ENCODE data around the gene METTL14.

METTL14 gene

DNA sequence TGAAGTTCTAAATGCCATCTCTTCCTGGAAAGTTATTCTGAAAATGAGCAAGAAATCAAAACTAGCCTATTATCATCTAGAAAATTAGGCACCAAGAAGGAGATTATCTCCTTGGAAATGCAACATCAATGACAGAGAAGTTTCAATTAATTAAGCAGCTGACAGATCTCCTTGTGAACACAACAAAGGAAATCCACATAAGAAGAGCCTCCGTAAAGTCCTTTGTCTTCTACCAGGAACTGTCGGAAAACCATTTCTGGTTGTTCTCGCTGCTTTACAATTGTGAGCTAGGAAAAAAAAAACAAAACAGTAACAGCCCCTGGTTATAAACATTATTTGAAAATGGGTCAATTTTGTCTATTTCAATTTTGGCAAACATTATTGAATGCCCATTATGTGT lies 38.2 kb downstream of the METTL14 start:
- peaks cover 17% of the 10 kb centered on the region for H3K79me1 ChIP-seq (replicated peaks; ENCODE audit: low read length, poor library complexity, severe bottlenecking)
- H3K4me3 ChIP-seq (ENCODE audit: insufficient read depth in 1 of 2, low read depth in 1 of 2, low read length in 2 of 2), result no peak overlapping the region
- H4K8ac ChIP-seq (ENCODE audit: low read length), result no peak overlapping the region
- H3K14ac ChIP-seq (ENCODE audit: low read length in 2 of 2), result no peak overlapping the region
- no peak overlapping the region for H2BK12ac ChIP-seq (ENCODE audit: low read length in 2 of 2)
- no peak for DNase-seq
- H3K27me3 ChIP-seq (ENCODE audit: control insufficient read depth in 1 of 2, insufficient read depth in 1 of 2, low read length in 2 of 2), result no peaks in the 10 kb centered on the region
- WGBS, result 100% methylated on average over 3 of the region's 3 CpGs
- no peaks in the 10 kb centered on the region for H3K9me3 ChIP-seq (ENCODE audit: control insufficient read depth, low read length)
- H3K4me1 ChIP-seq (ENCODE audit: control insufficient read depth, insufficient read depth, low read depth, low read length), result no peaks in the 10 kb centered on the region
- no peak overlapping the region for H3K23ac ChIP-seq (ENCODE audit: low read length in 2 of 2)
- H4K91ac ChIP-seq (ENCODE audit: low read length), result no peak overlapping the region
- H3K9ac ChIP-seq (ENCODE audit: low read length), result no peak overlapping the region
- H3K4ac ChIP-seq (ENCODE audit: low read depth in 1 of 2, low read length in 2 of 2), result no peak overlapping the region
- H3K4me2 ChIP-seq (ENCODE audit: low read length, poor library complexity, severe bottlenecking), result no peak overlapping the region
- no peak overlapping the region for H3K18ac ChIP-seq (ENCODE audit: low read depth in 1 of 2, low read length in 2 of 2)
- peaks cover 26 to 97% of the 10 kb centered on the region in 2 experiments for H3K36me3 ChIP-seq (ENCODE audit: control insufficient read depth in 1 of 2, insufficient read depth in 2 of 2, low read depth in 1 of 2, low read length in 2 of 2)
- no peak overlapping the region for H2AK5ac ChIP-seq (ENCODE audit: low read length, severe bottlenecking)
- H2AFZ ChIP-seq (ENCODE audit: low read depth, low read length), result no peak overlapping the region
- H2BK5ac ChIP-seq (ENCODE audit: low read depth, low read length, poor library complexity, severe bottlenecking), result no peak overlapping the region
- H2BK120ac ChIP-seq (ENCODE audit: low read depth, low read length), result no peak overlapping the region
- H2BK15ac ChIP-seq (ENCODE audit: low read depth, poor library complexity, severe bottlenecking), result no peak overlapping the region
- H3K27ac ChIP-seq (ENCODE audit: low read length, poor library complexity, severe bottlenecking), result no peak overlapping the region

DNA sequence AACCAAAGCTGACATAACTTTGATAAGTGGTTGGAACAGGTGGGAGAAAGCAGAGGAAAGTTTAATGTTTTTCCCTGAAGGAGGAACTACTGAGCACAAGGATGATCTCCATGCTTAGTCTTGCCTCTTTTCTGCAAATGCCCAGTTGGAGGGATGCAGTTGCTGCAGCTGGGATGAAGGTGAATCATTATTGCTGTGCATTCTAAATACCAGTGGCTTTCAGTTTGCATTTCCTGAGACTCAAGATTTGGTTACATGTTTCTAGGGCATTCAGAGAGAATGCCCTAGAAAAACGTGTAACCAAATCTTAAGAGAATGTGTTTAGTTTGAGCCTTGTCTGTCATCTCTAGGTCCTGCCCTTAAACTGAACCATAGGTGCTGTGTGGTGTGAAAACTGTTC lies 42.2 kb downstream of the METTL14 start:
- no peak overlapping the region for H2AK5ac ChIP-seq (ENCODE audit: low read length, severe bottlenecking)
- no peak overlapping the region for H3K18ac ChIP-seq (ENCODE audit: low read depth in 1 of 2, low read length in 2 of 2)
- no peak overlapping the region for H4K8ac ChIP-seq (ENCODE audit: low read length)
- H4K91ac ChIP-seq (ENCODE audit: low read length), result no peak overlapping the region
- no peak overlapping the region for H2BK15ac ChIP-seq (ENCODE audit: low read depth, poor library complexity, severe bottlenecking)
- H2AFZ ChIP-seq (ENCODE audit: low read depth, low read length), result no peak overlapping the region
- no peaks in the 10 kb centered on the region for H3K27me3 ChIP-seq (ENCODE audit: control insufficient read depth in 1 of 2, insufficient read depth in 1 of 2, low read length in 2 of 2)
- 81% methylated on average over 1 of the region's 1 CpG for WGBS
- no peak overlapping the region for H3K4me2 ChIP-seq (ENCODE audit: low read length, poor library complexity, severe bottlenecking)
- DNase-seq, result no peak
- no peaks in the 10 kb centered on the region for H3K9me3 ChIP-seq (ENCODE audit: control insufficient read depth, low read length)
- peaks cover 24% of the 10 kb centered on the region for H3K79me1 ChIP-seq (replicated peaks; ENCODE audit: low read length, poor library complexity, severe bottlenecking)
- H3K14ac ChIP-seq (ENCODE audit: low read length in 2 of 2), result no peak overlapping the region
- H2BK5ac ChIP-seq (ENCODE audit: low read depth, low read length, poor library complexity, severe bottlenecking), result no peak overlapping the region
- no peak overlapping the region for H3K4me3 ChIP-seq (ENCODE audit: insufficient read depth in 1 of 2, low read depth in 1 of 2, low read length in 2 of 2)
- no peaks in the 10 kb centered on the region for H3K4me1 ChIP-seq (ENCODE audit: control insufficient read depth, insufficient read depth, low read depth, low read length)
- peaks cover 24 to 97% of the 10 kb centered on the region in 2 experiments for H3K36me3 ChIP-seq (ENCODE audit: control insufficient read depth in 1 of 2, insufficient read depth in 2 of 2, low read depth in 1 of 2, low read length in 2 of 2)
- no peak overlapping the region for H2BK120ac ChIP-seq (ENCODE audit: low read depth, low read length)
- H3K27ac ChIP-seq (ENCODE audit: low read length, poor library complexity, severe bottlenecking), result no peak overlapping the region
- H3K23ac ChIP-seq (ENCODE audit: low read length in 2 of 2), result no peak overlapping the region
- H2BK12ac ChIP-seq (ENCODE audit: low read length in 2 of 2), result no peak overlapping the region
- H3K4ac ChIP-seq (ENCODE audit: low read depth in 1 of 2, low read length in 2 of 2), result no peak overlapping the region
- no peak overlapping the region for H3K9ac ChIP-seq (ENCODE audit: low read length)

DNA sequence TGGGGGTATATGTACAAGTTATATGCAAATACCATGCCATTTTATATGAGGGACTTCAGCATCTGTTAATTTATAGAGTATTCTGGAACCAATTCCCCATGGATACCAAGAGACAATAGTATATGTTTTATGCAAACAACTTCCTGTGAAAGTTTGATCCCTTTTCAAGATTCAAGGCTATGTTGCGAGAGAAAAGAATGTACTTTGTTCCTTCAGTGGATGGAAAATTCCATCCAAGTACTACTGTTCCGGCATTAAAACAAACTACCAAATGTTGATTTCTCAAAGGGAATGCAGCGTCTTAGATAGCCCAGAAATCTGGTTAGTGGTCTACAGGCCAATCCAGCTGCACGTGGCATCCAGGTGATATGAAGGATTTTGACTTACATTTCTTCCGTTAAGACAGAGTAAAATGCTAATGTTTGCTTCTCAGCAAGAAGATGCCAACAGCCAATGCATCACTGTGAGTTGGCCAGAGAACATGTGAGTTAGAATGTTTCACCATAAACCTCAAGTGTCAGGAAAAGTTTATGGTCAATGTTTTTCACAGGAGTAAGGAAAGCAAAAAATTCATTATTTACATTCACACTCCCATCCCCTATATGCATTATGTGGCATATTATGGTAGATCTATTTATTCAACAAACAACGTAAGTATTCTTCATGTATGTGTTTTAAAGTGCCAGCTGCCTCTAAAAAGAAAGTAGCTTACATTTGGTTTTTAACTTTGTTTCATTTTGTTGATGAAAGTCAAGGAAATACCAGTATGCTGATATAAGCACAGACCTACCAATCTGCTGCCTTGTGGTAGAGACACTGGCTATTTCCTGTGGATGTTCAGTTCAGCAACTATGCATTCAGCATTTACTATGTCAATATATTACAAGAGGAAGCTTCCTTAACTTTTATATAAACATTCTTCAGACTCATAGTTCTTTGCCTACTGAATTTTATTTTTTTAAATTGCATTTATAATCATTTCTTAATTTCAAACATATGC lies 44.4 kb downstream of the METTL14 start:
- Histone ChIP-seq H3K14ac (ENCODE audit: low read length in 2 of 2) (no peak overlapping the region), H3K4me3 (ENCODE audit: insufficient read depth in 1 of 2, low read depth in 1 of 2, low read length in 2 of 2) (no peak overlapping the region), H2AFZ (ENCODE audit: low read depth, low read length) (no peak overlapping the region), H3K9me3 (ENCODE audit: control insufficient read depth, low read length) (no peaks in the 10 kb centered on the region), H3K36me3 (ENCODE audit: control insufficient read depth in 1 of 2, insufficient read depth in 2 of 2, low read depth in 1 of 2, low read length in 2 of 2) (peaks cover 26 to 96% of the 10 kb centered on the region in 2 experiments), H4K91ac (ENCODE audit: low read length) (no peak overlapping the region), H3K27me3 (ENCODE audit: control insufficient read depth in 1 of 2, insufficient read depth in 1 of 2, low read length in 2 of 2) (no peaks in the 10 kb centered on the region), H3K9ac (ENCODE audit: low read length) (peak overlapping the region; percentile 15), H4K8ac (ENCODE audit: low read length) (no peak overlapping the region), H3K4ac (ENCODE audit: low read depth in 1 of 2, low read length in 2 of 2) (no peak overlapping the region), H2BK5ac (ENCODE audit: low read depth, low read length, poor library complexity, severe bottlenecking) (no peak overlapping the region), H2BK120ac (ENCODE audit: low read depth, low read length) (no peak overlapping the region), H3K18ac (ENCODE audit: low read depth in 1 of 2, low read length in 2 of 2) (no peak overlapping the region), H3K4me1 (ENCODE audit: control insufficient read depth, insufficient read depth, low read depth, low read length) (no peaks in the 10 kb centered on the region), H3K79me1 (replicated peaks; ENCODE audit: low read length, poor library complexity, severe bottlenecking) (peaks cover 23% of the 10 kb centered on the region), H2AK5ac (ENCODE audit: low read length, severe bottlenecking) (no peak overlapping the region), H2BK12ac (ENCODE audit: low read length in 2 of 2) (no peak overlapping the region), H3K4me2 (ENCODE audit: low read length, poor library complexity, severe bottlenecking) (no peak overlapping the region), H2BK15ac (ENCODE audit: low read depth, poor library complexity, severe bottlenecking) (no peak overlapping the region), H3K23ac (ENCODE audit: low read length in 2 of 2) (no peak overlapping the region), H3K27ac (ENCODE audit: low read length, poor library complexity, severe bottlenecking) (peak overlapping the region; percentile 30)
- WGBS, result 82% methylated on average over 5 of the region's 6 CpGs
- peak; percentile 86 for DNase-seq

DNA sequence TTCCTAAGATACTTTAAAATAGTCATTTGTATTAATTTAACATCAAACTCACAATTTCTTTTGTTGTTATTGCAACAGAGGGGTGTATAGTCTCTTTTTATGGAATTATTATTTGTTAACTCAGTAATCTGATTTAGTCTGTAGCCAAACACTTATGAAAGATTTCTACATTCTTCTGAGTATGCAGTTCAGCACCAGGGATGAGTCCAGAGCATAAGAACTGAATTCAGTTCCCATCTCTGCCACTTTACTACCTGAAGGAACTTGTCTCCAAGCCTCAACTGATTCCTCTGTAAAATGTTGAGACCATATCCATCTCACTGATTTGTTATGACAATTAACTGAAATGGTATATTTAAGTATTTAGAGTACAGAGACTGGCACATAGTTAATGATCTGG lies 45.5 kb downstream of the METTL14 start:
- H3K4me3 ChIP-seq (ENCODE audit: insufficient read depth in 1 of 2, low read depth in 1 of 2, low read length in 2 of 2), result no peak overlapping the region
- H3K79me1 ChIP-seq (replicated peaks; ENCODE audit: low read length, poor library complexity, severe bottlenecking), result peaks cover 15% of the 10 kb centered on the region
- H3K9ac ChIP-seq (ENCODE audit: low read length), result peak overlapping the region; percentile 15
- H3K27me3 ChIP-seq (ENCODE audit: control insufficient read depth in 1 of 2, insufficient read depth in 1 of 2, low read length in 2 of 2), result no peaks in the 10 kb centered on the region
- H3K4me2 ChIP-seq (ENCODE audit: low read length, poor library complexity, severe bottlenecking), result no peak overlapping the region
- H3K4me1 ChIP-seq (ENCODE audit: control insufficient read depth, insufficient read depth, low read depth, low read length), result no peaks in the 10 kb centered on the region
- H3K36me3 ChIP-seq (ENCODE audit: control insufficient read depth in 1 of 2, insufficient read depth in 2 of 2, low read depth in 1 of 2, low read length in 2 of 2), result peaks cover 20 to 96% of the 10 kb centered on the region in 2 experiments
- H3K27ac ChIP-seq (ENCODE audit: low read length, poor library complexity, severe bottlenecking), result peak overlapping the region; percentile 45
- no peak overlapping the region for H2BK120ac ChIP-seq (ENCODE audit: low read depth, low read length)
- no peak overlapping the region for H3K4ac ChIP-seq (ENCODE audit: low read depth in 1 of 2, low read length in 2 of 2)
- H2AFZ ChIP-seq (ENCODE audit: low read depth, low read length), result no peak overlapping the region
- no peak overlapping the region for H3K14ac ChIP-seq (ENCODE audit: low read length in 2 of 2)
- no peak overlapping the region for H3K23ac ChIP-seq (ENCODE audit: low read length in 2 of 2)
- H4K91ac ChIP-seq (ENCODE audit: low read length), result no peak overlapping the region
- no peaks in the 10 kb centered on the region for H3K9me3 ChIP-seq (ENCODE audit: control insufficient read depth, low read length)
- H3K18ac ChIP-seq (ENCODE audit: low read depth in 1 of 2, low read length in 2 of 2), result no peak overlapping the region
- no peak overlapping the region for H2BK15ac ChIP-seq (ENCODE audit: low read depth, poor library complexity, severe bottlenecking)
- no peak overlapping the region for H4K8ac ChIP-seq (ENCODE audit: low read length)
- H2BK12ac ChIP-seq (ENCODE audit: low read length in 2 of 2), result no peak overlapping the region
- no peak overlapping the region for H2AK5ac ChIP-seq (ENCODE audit: low read length, severe bottlenecking)
- no peak overlapping the region for H2BK5ac ChIP-seq (ENCODE audit: low read depth, low read length, poor library complexity, severe bottlenecking)
- peak; percentile 25 for DNase-seq

Measured in mesenchymal stem cell (in vitro differentiated cells and primary cell).